Activated B cell treated with CpG ODN at 0.5 μM for 24 hours (primary cell): Measurements from ENCODE around the gene ABCB9. TPM values are rescaled to one million over a fixed set of nuclear protein-coding genes. Genes with fewer than 3 reads are reported as not detected.

ENCODE experiments used
- ATAC-seq: fragments of 200-7000 bp; cut with Tn5 transposase; one replicate; pipeline ENCODE4 v1.10.0; 2021; ENCODE audit warnings: low read depth, mild to moderate bottlenecking, moderate library complexity
- CTCF ChIA-PET: fragments of 350-600 bp; sonication (Branson Sonifier 250); formaldehyde crosslinking; loops from one replicate; lab custom pipeline; 2021; ENCODE audit warnings: antibody characterized with exemption; lab: Charles Lee
- POLR2A ChIA-PET: fragments of 350-600 bp; sonication (Branson Sonifier 250); formaldehyde crosslinking; loops from one replicate; lab custom pipeline; 2021; ENCODE audit warnings: antibody characterized with exemption; lab: Charles Lee
- DNase-seq: peaks from one replicate; pipeline ENCODE4 v3.0.0; 2022
- H3K27ac Mint-ChIP-seq: one replicate; pipeline ENCODE4 v1.8.0; 2020; ENCODE audit warnings: mixed read lengths
- H3K27me3 Mint-ChIP-seq: one replicate; pipeline ENCODE4 v1.8.0; 2021; ENCODE audit warnings: mixed read lengths
- H3K36me3 Mint-ChIP-seq: one replicate; pipeline ENCODE4 v1.8.0; 2021; ENCODE audit warnings: low read depth, mixed read lengths
- H3K4me1 Mint-ChIP-seq: one replicate; pipeline ENCODE4 v1.8.0; 2021; ENCODE audit warnings: mixed read lengths
- H3K4me3 Mint-ChIP-seq: one replicate; pipeline ENCODE4 v1.8.0; 2020; ENCODE audit warnings: mild to moderate bottlenecking, mixed read lengths
- H3K9me3 Mint-ChIP-seq: one replicate; pipeline ENCODE4 v1.8.0; 2020; ENCODE audit warnings: mixed read lengths
- CTCF ChIP-seq: fragments of 200-600 bp; IDR thresholded peaks from one replicate; pipeline ENCODE4 v1.8.0; 2022; ENCODE audit warnings: antibody characterized with exemption, mild to moderate bottlenecking
- intact Hi-C: fragments of 100-400 bp; cut with micrococcal nuclease; formaldehyde crosslinking; loops from one replicate; pipeline ENCODE4 v1.15.1; 2024
- total RNA-seq: library from RNA; stranded (reverse); gene quantifications from 2 replicates; pipeline ENCODE4 v1.2.3, GENCODE V29; 2022

ABCB9 gene
- total RNA-seq, 1 donor from 2014 or later, result 4.6 TPM

- TF ChIP-seq CTCF, result no peak
- Mint-ChIP-seq H3K4me3 (no peak overlapping the region), H3K36me3 (peaks cover 29% of the 10 kb centered on the region), H3K27ac (no peak overlapping the region), H3K9me3 (no peaks in the 10 kb centered on the region), H3K27me3 (no peaks in the 10 kb centered on the region), H3K4me1 (peaks cover 94% of the 10 kb centered on the region)
- CTCF ChIA-PET, result interaction anchor here (0.7 to 4.0 kb wide), 6 partner anchors 12 to 355 kb away, joined by 3 to 25 read pairs (median 4); partner anchors contain the start of gene VPS37B
- POLR2A ChIA-PET, result interaction anchor here (0.9 to 4.4 kb wide), 8 partner anchors 9 to 64 kb away, joined by 3 to 35 read pairs (median 5); partner anchors contain the start of gene VPS37B
- intact Hi-C loops, result no loop called here
- no peak for ATAC-seq
- DNase-seq, result no peak
Measured at GRCh38 chr12:122882908-122883558, 83.2 kb downstream of the ABCB9 start.

GRCh38 chr12:122880668-122881067 lies 85.6 kb downstream of the ABCB9 start:
- Mint-ChIP-seq H3K4me1 (peaks cover 94% of the 10 kb centered on the region), H3K27ac (peak overlapping the region; percentile 32), H3K4me3 (peak overlapping the region; percentile 26), H3K27me3 (no peaks in the 10 kb centered on the region), H3K9me3 (no peaks in the 10 kb centered on the region), H3K36me3 (peaks cover 41% of the 10 kb centered on the region)
- POLR2A ChIA-PET, result interaction anchor here (0.7 to 4.4 kb wide), 8 partner anchors 8 to 352 kb away, joined by 3 to 35 read pairs (median 4); partner anchors contain the start of genes MPHOSPH9 and MTRFR
- ATAC-seq (peak; percentile 70), DNase-seq (no peak)
- CTCF ChIA-PET, result interaction anchor here (1.0 to 4.0 kb wide), 8 partner anchors 10 to 358 kb away, joined by 3 to 25 read pairs (median 10); no protein-coding TSS in a partner anchor
- intact Hi-C loops, result loop anchor here (1.0 to 2.0 kb wide), 3 partner anchors 10 to 72 kb away; no protein-coding TSS in a partner anchor
- no peak for TF ChIP-seq CTCF

- no peak for ATAC-seq
- CTCF ChIA-PET, result interaction anchor here (1.0 to 4.0 kb wide), 8 partner anchors 9 to 358 kb away, joined by 3 to 25 read pairs (median 10); no protein-coding TSS in a partner anchor
- Mint-ChIP-seq H3K27me3 (no peaks in the 10 kb centered on the region), H3K27ac (peak overlapping the region; percentile 32), H3K4me3 (peak overlapping the region; percentile 26), H3K9me3 (no peaks in the 10 kb centered on the region), H3K4me1 (peaks cover 98% of the 10 kb centered on the region), H3K36me3 (peaks cover 41% of the 10 kb centered on the region)
- POLR2A ChIA-PET, result interaction anchor here (0.7 to 4.4 kb wide), 8 partner anchors 9 to 353 kb away, joined by 3 to 35 read pairs (median 4); partner anchors contain the start of genes MPHOSPH9 and MTRFR
- intact Hi-C loops, result loop anchor here (1.0 to 2.0 kb wide), 2 partner anchors 15 to 72 kb away; no protein-coding TSS in a partner anchor
- no peak for TF ChIP-seq CTCF
- DNase-seq, result no peak
Measured at GRCh38 chr12:122880155-122880667, 86.1 kb downstream of the ABCB9 start.

Other genes starting within 250 kb of the ABCB9 start
- gene HCAR3, start 249.7 kb downstream of the ABCB9 start, total RNA-seq, result not detected in 2 replicates
- not detected in 2 replicates for gene HCAR1, start 235.6 kb downstream of the ABCB9 start, total RNA-seq
- gene DENR, start 213.6 kb downstream of the ABCB9 start, total RNA-seq, result 50.5 and 53.3 TPM in 2 replicates
- gene CCDC62, start 191.9 kb downstream of the ABCB9 start, total RNA-seq, result 1.6 and 1.7 TPM in 2 replicates
- 132 and 154 TPM in 2 replicates for gene HIP1R, start 131.0 kb downstream of the ABCB9 start, total RNA-seq
- gene VPS37B, start 70.3 kb downstream of the ABCB9 start, total RNA-seq, result 51.4 and 54.1 TPM in 2 replicates
- 21.7 and 22.8 TPM in 2 replicates for gene OGFOD2, start 8.8 kb upstream of the ABCB9 start, total RNA-seq
- 163 and 178 TPM in 2 replicates for gene ARL6IP4, start 14.2 kb upstream of the ABCB9 start, total RNA-seq
- 12.9 and 13.7 TPM in 2 replicates for gene PITPNM2, start 184.6 kb upstream of the ABCB9 start, total RNA-seq